ENCODE results near the gene RTN4R. TPM values are rescaled to one million over a fixed set of nuclear protein-coding genes. Genes with fewer than 3 reads are reported as not detected.
A peak's percentile ranks its signal among the peaks of the same experiment; 100 is the strongest.

Gene RTN4R
- total RNA-seq, 1 donor from 2014 or later = 9.8 TPM

GRCh38 chr22:20240447-20240764, 27.7 kb downstream of the RTN4R start:
- Histone ChIP-seq H3K9me3 (no peaks in the 10 kb centered on the region), H3K27ac (no peak overlapping the region), H3K4me3 (no peak overlapping the region), H3K27me3 (no peaks in the 10 kb centered on the region), H3K36me3 (no peaks in the 10 kb centered on the region), H3K4me1 (peaks cover 34% of the 10 kb centered on the region)
- ATAC-seq (no peak), DNase-seq (no peak)
- intact Hi-C loops (cut with DNase I) = no loop called here
- no peak for TF ChIP-seq CTCF (IDR thresholded peaks at IDR 0.05)

- H3K4me1 ChIP-seq = peaks cover 34% of the 10 kb centered on the region
- DNase-seq (no peak), ATAC-seq (no peak)
- no peak overlapping the region for H3K4me3 ChIP-seq
- intact Hi-C loops (cut with DNase I) = no loop called here
- TF ChIP-seq CTCF (IDR thresholded peaks at IDR 0.05) = no peak
- H3K27me3 ChIP-seq = no peaks in the 10 kb centered on the region
- no peaks in the 10 kb centered on the region for H3K36me3 ChIP-seq
- H3K9me3 ChIP-seq = no peaks in the 10 kb centered on the region
- peak overlapping the region; percentile 11 for H3K27ac ChIP-seq
Observed at GRCh38 chr22:20239676-20240446, 28.3 kb downstream of the RTN4R start.

DNA sequence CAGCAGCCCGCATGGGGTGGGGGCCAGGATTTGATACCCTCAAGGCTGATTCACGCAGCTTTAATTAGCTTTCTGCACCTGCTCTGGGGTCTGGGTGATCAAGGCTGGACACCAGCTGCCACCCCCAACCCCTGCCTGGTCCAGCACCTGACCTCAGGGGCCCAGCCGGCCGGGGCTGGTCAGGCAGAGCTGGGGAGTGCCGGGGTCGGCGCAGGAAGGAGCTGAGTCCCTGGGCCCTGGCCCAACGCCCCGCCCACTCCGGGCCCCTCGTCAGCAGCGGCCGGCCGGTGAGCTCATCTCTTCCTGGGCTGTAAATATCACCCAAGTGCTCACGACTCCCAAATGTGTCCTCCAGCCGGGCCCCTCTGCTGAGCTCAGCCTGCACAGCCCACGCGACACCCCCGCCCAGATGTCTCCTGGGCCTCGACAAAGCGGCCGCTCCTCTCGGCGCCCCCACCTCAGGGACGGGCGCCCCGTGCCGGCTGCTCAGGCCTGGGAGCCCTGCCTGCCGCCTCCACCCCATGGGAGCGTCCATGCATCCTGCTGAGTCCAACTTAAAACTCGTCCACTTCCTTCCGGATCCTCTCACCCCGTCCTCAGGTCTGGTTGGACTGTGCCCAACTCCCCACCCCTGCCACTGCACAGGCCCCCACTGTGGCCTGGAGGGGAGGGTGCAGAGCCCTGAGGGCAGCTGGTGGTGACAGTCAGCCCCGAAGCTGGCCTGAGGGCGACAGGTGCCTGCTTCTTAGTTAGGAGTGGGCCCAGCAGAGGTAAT, 29.0 kb downstream of the RTN4R start:
- DNase-seq (no peak), ATAC-seq (no peak)
- Histone ChIP-seq H3K4me1 (peaks cover 28% of the 10 kb centered on the region), H3K27me3 (no peaks in the 10 kb centered on the region), H3K27ac (peak overlapping the region; percentile 66), H3K36me3 (no peaks in the 10 kb centered on the region), H3K4me3 (no peak overlapping the region), H3K9me3 (no peaks in the 10 kb centered on the region)
- intact Hi-C loops (cut with DNase I) = no loop called here
- TF ChIP-seq CTCF (IDR thresholded peaks at IDR 0.05) = no peak

DNA sequence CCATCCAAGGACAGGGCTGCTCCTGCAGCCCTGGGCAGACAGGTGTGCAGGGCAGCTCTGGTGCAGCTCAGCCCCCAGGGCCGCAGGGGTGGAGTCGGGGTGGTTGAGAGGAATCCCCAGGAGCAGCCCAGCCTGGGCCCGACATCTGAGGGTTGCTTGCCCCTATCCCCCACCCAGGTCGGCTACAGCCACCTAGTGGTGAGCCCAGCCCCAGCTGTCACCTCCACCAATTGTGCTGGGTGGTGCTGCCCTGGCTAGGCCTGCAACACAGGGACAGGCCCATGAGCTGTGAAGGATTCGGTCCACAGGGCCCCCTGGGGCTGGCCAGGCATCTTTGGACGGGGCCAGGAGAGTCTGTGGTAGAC, 29.6 kb downstream of the RTN4R start:
- DNase-seq (peak; percentile 84), ATAC-seq (peak; percentile 69)
- intact Hi-C loops (cut with DNase I) = no loop called here
- Histone ChIP-seq H3K27ac (peak overlapping the region; percentile 66), H3K4me3 (no peak overlapping the region), H3K4me1 (peaks cover 22% of the 10 kb centered on the region), H3K27me3 (no peaks in the 10 kb centered on the region), H3K9me3 (no peaks in the 10 kb centered on the region), H3K36me3 (no peaks in the 10 kb centered on the region)
- peak; percentile 53 for TF ChIP-seq CTCF (IDR thresholded peaks at IDR 0.05)

- H3K27me3 ChIP-seq = no peaks in the 10 kb centered on the region
- peaks cover 15% of the 10 kb centered on the region for H3K4me1 ChIP-seq
- H3K4me3 ChIP-seq = no peak overlapping the region
- no peak for TF ChIP-seq CTCF (IDR thresholded peaks at IDR 0.05)
- peak overlapping the region; percentile 66 for H3K27ac ChIP-seq
- no peaks in the 10 kb centered on the region for H3K9me3 ChIP-seq
- ATAC-seq (peak; percentile 3), DNase-seq (no peak)
- intact Hi-C loops (cut with DNase I) = no loop called here
- no peaks in the 10 kb centered on the region for H3K36me3 ChIP-seq
Observed at GRCh38 chr22:20237480-20238440, 30.4 kb downstream of the RTN4R start.

Measured in upper lobe of right lung (tissue), 1 donor.